ENCODE data around the gene CNTNAP2. TPM values are rescaled to one million over a fixed set of nuclear protein-coding genes. Genes with fewer than 3 reads are reported as not detected.

The CNTNAP2 gene
- total and polyA plus RNA-seq, 2 donors from 2014 or later: 0.06 to 0.13 TPM

DNA sequence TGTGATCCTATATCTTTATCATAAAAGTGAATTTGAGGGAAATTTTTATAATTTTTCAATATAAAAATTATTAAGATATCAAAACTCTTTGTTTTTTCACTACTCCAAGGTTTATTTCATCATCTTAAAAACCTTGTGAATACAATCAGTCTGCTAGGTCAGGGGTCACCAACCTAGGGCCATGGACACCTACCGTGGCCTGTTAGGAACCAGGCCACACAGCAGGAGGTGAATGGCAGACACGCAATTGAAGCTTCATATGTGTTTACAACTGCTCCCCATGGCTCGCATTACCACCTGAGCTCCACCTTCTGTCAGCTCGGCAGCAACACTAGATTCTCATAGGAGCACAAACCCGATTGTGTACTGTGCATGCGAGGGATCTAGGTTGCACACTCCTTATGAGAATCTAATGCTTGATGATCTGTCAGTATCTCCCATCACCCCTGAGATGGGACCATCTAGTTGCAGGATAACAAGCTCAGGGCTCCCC, 2202.8 kb downstream of the CNTNAP2 start:
- no peaks in the 10 kb centered on the region for H3K36me3 ChIP-seq (ENCODE audit: control insufficient read depth in 2 of 3, insufficient read depth in 3 of 3, low read length in 3 of 3)
- DNase-seq (no peak), FAIRE-seq (no peak)
- no peak overlapping the region for H3K27ac ChIP-seq (ENCODE audit: low read depth in 2 of 2, low read length in 2 of 2)
- H3K4me1 ChIP-seq (ENCODE audit: control insufficient read depth in 2 of 3, insufficient read depth in 2 of 3, low read depth in 1 of 3, low read length in 3 of 3): no peaks in the 10 kb centered on the region
- no peak overlapping the region for H3K4me3 ChIP-seq (ENCODE audit: low read length in 3 of 3)
- H3K27me3 ChIP-seq (ENCODE audit: control insufficient read depth, insufficient read depth, low read length): no peaks in the 10 kb centered on the region
- TF ChIP-seq, protein P1, sequence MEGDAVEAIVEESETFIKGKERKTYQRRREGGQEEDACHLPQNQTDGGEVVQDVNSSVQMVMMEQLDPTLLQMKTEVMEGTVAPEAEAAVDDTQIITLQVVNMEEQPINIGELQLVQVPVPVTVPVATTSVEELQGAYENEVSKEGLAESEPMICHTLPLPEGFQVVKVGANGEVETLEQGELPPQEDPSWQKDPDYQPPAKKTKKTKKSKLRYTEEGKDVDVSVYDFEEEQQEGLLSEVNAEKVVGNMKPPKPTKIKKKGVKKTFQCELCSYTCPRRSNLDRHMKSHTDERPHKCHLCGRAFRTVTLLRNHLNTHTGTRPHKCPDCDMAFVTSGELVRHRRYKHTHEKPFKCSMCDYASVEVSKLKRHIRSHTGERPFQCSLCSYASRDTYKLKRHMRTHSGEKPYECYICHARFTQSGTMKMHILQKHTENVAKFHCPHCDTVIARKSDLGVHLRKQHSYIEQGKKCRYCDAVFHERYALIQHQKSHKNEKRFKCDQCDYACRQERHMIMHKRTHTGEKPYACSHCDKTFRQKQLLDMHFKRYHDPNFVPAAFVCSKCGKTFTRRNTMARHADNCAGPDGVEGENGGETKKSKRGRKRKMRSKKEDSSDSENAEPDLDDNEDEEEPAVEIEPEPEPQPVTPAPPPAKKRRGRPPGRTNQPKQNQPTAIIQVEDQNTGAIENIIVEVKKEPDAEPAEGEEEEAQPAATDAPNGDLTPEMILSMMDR (IDR thresholded peaks at IDR 0.05; ENCODE audit: borderline replicate concordance, extremely low read depth, insufficient read depth): no peak
- no peak overlapping the region for H3K9ac ChIP-seq (ENCODE audit: low read length in 3 of 3)
- intact Hi-C loops (cut with DNase I): no loop called here
- no peaks in the 10 kb centered on the region for H3K9me3 ChIP-seq (ENCODE audit: control insufficient read depth in 2 of 3, insufficient read depth in 1 of 3, low read length in 3 of 3)

DNA sequence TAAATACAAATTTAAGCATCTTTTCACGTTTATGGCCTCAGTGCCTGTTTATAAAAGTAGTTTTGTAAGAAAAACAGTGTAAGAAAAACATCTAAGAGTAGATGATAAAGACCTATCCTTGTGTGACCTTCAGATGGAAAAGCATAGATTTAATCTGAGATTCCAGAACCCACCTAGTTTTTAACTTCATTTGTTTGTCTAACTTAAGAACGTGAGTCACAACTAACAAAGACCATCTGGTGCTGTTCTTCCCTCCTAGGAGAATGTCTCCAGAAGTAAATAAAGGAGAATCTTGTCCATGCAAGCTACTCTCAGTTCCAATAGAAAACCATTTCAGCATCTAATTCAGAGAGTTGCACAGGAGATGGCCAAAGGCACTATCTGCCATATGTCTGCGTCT, 2208.6 kb downstream of the CNTNAP2 start:
- TF ChIP-seq, protein P1 (IDR thresholded peaks at IDR 0.05; ENCODE audit: borderline replicate concordance, extremely low read depth, insufficient read depth): no peak

DNA sequence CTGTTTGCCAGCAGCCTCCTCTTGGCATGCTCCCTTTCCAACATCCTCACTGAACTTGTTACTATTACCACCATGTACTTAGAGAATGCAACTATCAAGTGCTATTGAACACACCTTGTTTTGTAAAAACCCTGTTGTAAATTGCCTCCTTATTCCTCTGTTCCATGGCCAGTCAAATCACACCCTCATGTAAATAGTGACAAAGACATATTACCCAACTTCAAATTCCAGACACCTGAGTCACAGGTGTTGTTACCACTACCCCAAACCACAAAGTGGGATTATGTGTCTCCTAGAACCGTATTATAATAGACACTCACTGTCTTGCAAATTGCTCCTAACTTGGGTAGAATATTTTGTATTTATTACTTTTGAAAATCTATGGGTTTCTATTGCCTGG, 2210.8 kb downstream of the CNTNAP2 start:
- Histone ChIP-seq H3K27me3 (ENCODE audit: control insufficient read depth, insufficient read depth, low read length) (no peaks in the 10 kb centered on the region), H3K9ac (ENCODE audit: low read length in 3 of 3) (no peak overlapping the region), H3K27ac (ENCODE audit: low read depth in 2 of 2, low read length in 2 of 2) (no peak overlapping the region), H3K36me3 (ENCODE audit: control insufficient read depth in 2 of 3, insufficient read depth in 3 of 3, low read length in 3 of 3) (no peaks in the 10 kb centered on the region), H3K4me1 (ENCODE audit: control insufficient read depth in 2 of 3, insufficient read depth in 2 of 3, low read depth in 1 of 3, low read length in 3 of 3) (no peaks in the 10 kb centered on the region), H3K9me3 (ENCODE audit: control insufficient read depth in 2 of 3, insufficient read depth in 1 of 3, low read length in 3 of 3) (no peaks in the 10 kb centered on the region), H3K4me3 (ENCODE audit: low read length in 3 of 3) (no peak overlapping the region)
- TF ChIP-seq, protein P1 (IDR thresholded peaks at IDR 0.05; ENCODE audit: borderline replicate concordance, extremely low read depth, insufficient read depth): no peak
- FAIRE-seq: no peak
- no peak for DNase-seq
- intact Hi-C loops (cut with DNase I): no loop called here

More for the DNA sequence above, 2208.6 kb downstream of the CNTNAP2 start:
- Histone ChIP-seq H3K9ac (ENCODE audit: low read length in 3 of 3) (no peak overlapping the region), H3K27ac (ENCODE audit: low read depth in 2 of 2, low read length in 2 of 2) (no peak overlapping the region), H3K4me3 (ENCODE audit: low read length in 3 of 3) (no peak overlapping the region), H3K9me3 (ENCODE audit: control insufficient read depth in 2 of 3, insufficient read depth in 1 of 3, low read length in 3 of 3) (no peaks in the 10 kb centered on the region), H3K27me3 (ENCODE audit: control insufficient read depth, insufficient read depth, low read length) (no peaks in the 10 kb centered on the region), H3K4me1 (ENCODE audit: control insufficient read depth in 2 of 3, insufficient read depth in 2 of 3, low read depth in 1 of 3, low read length in 3 of 3) (no peaks in the 10 kb centered on the region), H3K36me3 (ENCODE audit: control insufficient read depth in 2 of 3, insufficient read depth in 3 of 3, low read length in 3 of 3) (no peaks in the 10 kb centered on the region)
- FAIRE-seq: no peak
- intact Hi-C loops (cut with DNase I): no loop called here
- no peak for DNase-seq

DNA sequence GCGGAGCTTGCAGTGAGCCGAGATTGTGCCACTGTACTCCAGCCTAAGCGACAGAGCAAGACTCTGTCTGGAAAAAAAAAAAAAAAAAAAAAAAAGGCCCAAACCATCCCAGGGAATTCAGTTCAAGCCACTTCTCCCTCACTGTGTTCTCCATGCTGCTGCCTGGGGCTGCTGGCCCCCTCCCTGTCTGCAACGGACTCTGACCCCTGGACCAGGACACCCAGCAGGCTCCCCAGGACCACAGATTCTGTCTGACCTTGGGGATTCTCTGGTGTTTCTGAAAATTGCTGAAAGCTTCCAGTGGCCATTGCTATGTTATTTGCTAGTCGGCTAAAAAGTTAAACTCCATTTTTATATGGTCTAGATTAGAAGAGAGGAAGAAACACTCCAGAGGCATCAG, 2212.3 kb downstream of the CNTNAP2 start:
- Histone ChIP-seq H3K9ac (ENCODE audit: low read length in 3 of 3) (no peak overlapping the region), H3K4me3 (ENCODE audit: low read length in 3 of 3) (no peak overlapping the region), H3K27ac (ENCODE audit: low read depth in 2 of 2, low read length in 2 of 2) (no peak overlapping the region), H3K27me3 (ENCODE audit: control insufficient read depth, insufficient read depth, low read length) (no peaks in the 10 kb centered on the region), H3K9me3 (ENCODE audit: control insufficient read depth in 2 of 3, insufficient read depth in 1 of 3, low read length in 3 of 3) (no peaks in the 10 kb centered on the region), H3K4me1 (ENCODE audit: control insufficient read depth in 2 of 3, insufficient read depth in 2 of 3, low read depth in 1 of 3, low read length in 3 of 3) (no peaks in the 10 kb centered on the region), H3K36me3 (ENCODE audit: control insufficient read depth in 2 of 3, insufficient read depth in 3 of 3, low read length in 3 of 3) (no peaks in the 10 kb centered on the region)
- no peak for DNase-seq
- intact Hi-C loops (cut with DNase I): no loop called here
- TF ChIP-seq, protein P1 (IDR thresholded peaks at IDR 0.05; ENCODE audit: borderline replicate concordance, extremely low read depth, insufficient read depth): no peak
- no peak for FAIRE-seq
